ENCODE data around the gene RANBP9. TPM values are rescaled to one million over a fixed set of nuclear protein-coding genes. Genes with fewer than 3 reads are reported as not detected.

Gene RANBP9
- total RNA-seq, 4 donors from 2014 or later = 35.8 to 64.7 (median 50.4) TPM

DNA sequence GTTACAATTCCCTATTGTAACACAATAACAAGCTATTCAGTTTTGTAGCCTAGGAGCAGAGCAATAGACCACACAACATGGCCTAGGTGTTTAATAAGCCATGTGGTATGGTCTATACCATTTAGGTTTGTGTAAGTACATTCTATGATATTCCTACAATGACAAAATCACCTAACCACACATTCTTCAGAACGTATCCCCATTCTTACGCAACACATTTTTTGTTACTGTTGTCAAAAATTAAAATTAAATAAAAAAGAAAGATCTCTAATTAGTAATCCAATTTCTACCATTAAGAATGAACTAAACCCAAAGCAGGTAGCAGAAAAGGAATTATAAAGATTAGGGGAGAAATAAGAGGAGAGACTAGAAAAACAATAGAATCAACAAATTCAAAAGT, 44.0 kb downstream of the RANBP9 start:
- H3K27me3 ChIP-seq = no peaks in the 10 kb centered on the region
- peaks cover 34% of the 10 kb centered on the region for H3K4me1 ChIP-seq
- TF ChIP-seq POLR2AphosphoS5 (IDR thresholded peaks at IDR 0.05) = no peak
- H3K9me3 ChIP-seq = no peaks in the 10 kb centered on the region
- WGBS = 81% methylated on average over 2 of the region's 2 CpGs
- no peak overlapping the region for H3K27ac ChIP-seq
- DNase-seq (ENCODE audit: low spot score in 2 of 2) = no peak
- no peaks in the 10 kb centered on the region for H3K36me3 ChIP-seq
- no peak overlapping the region for H3K4me3 ChIP-seq

DNA sequence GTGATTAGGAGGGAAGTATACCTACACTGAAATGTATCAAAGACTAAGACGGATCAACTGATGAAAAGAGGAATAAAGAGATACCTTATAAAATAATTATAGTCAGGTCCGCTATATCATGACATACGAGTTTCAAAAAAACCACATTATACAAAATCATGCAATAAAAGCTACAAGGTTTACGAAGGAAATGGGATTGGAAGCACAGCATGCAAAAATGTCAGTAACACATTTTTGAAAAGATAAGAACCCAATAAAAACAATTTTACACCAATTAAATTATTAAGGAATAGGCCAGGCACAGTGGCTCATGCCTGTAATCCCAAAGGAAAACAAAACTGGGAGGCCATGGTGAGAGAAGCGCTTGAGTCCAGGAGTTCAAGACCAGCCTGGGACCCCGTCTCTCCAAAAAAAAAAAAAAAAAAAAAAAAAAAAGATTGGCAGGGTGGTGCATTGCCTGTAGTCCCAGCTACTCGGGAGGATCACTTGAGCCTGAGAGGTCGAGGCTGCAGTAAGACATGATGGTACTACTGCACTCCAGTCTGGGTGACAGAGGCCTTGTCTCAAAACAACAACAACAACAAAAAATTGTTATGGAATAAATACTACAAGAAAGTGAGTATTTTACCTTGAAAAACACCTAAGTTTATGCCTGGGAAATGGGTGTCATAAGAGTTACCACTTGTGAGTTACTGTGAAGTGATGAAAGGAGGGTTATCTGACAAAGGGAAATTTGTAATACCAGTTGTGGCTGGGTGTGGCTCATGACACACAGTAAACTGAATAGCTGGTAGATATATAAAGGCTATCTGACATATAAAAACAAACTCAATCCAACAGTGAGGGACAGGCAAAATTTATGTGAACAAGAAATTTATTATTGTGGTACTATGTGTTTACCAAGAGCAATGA, 45.2 kb downstream of the RANBP9 start:
- Histone ChIP-seq H3K36me3 (no peaks in the 10 kb centered on the region), H3K4me1 (peaks cover 42% of the 10 kb centered on the region), H3K27me3 (no peaks in the 10 kb centered on the region), H3K27ac (no peak overlapping the region), H3K9me3 (no peaks in the 10 kb centered on the region), H3K4me3 (no peak overlapping the region)
- 93% methylated on average over 8 of the region's 8 CpGs for WGBS
- DNase-seq (ENCODE audit: low spot score in 2 of 2) = no peak
- TF ChIP-seq, protein P1, sequence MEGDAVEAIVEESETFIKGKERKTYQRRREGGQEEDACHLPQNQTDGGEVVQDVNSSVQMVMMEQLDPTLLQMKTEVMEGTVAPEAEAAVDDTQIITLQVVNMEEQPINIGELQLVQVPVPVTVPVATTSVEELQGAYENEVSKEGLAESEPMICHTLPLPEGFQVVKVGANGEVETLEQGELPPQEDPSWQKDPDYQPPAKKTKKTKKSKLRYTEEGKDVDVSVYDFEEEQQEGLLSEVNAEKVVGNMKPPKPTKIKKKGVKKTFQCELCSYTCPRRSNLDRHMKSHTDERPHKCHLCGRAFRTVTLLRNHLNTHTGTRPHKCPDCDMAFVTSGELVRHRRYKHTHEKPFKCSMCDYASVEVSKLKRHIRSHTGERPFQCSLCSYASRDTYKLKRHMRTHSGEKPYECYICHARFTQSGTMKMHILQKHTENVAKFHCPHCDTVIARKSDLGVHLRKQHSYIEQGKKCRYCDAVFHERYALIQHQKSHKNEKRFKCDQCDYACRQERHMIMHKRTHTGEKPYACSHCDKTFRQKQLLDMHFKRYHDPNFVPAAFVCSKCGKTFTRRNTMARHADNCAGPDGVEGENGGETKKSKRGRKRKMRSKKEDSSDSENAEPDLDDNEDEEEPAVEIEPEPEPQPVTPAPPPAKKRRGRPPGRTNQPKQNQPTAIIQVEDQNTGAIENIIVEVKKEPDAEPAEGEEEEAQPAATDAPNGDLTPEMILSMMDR (IDR thresholded peaks at IDR 0.05) = no peak
- TF ChIP-seq EP300 (IDR thresholded peaks at IDR 0.05) (no peak), POLR2AphosphoS5 (IDR thresholded peaks at IDR 0.05) (no peak), POLR2A (IDR thresholded peaks at IDR 0.05) (no peak)

DNA sequence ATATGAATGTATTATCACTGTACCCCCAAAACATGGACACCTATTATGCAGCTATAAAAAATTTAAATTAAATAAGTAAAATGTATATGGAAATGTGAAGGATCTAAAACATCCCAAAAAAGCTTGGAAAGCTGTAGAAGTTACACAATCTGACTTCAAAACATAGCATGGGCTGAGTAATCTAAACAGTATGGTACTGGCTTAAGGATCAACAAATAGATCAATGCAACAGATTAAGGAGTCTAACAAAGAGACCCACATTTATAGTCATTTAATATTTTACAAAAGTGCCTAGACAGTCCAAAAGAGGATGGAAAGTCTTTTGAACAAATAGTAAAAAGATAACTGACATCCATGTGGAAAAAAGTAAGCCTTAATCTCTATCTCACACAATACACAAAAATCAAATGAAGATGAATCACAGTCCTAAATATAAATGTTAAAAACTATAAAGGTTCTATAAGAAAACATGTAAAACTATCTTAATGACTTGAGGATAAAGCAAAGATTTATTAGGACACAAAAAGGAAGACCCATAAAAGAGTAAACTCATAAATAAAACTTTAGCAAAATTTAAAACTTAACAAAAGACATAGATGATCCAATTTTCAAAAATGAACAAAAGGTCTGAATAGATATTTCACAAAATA, 46.8 kb downstream of the RANBP9 start:
- no peak overlapping the region for H3K4me3 ChIP-seq
- no peaks in the 10 kb centered on the region for H3K36me3 ChIP-seq
- TF ChIP-seq, protein P1 (IDR thresholded peaks at IDR 0.05) = no peak
- TF ChIP-seq POLR2AphosphoS5 (IDR thresholded peaks at IDR 0.05) (no peak), EP300 (IDR thresholded peaks at IDR 0.05) (no peak), POLR2A (IDR thresholded peaks at IDR 0.05) (no peak)
- H3K9me3 ChIP-seq = no peaks in the 10 kb centered on the region
- peaks cover 48% of the 10 kb centered on the region for H3K4me1 ChIP-seq
- no peaks in the 10 kb centered on the region for H3K27me3 ChIP-seq
- no peak overlapping the region for H3K27ac ChIP-seq
- DNase-seq (ENCODE audit: low spot score in 2 of 2) = no peak

DNA sequence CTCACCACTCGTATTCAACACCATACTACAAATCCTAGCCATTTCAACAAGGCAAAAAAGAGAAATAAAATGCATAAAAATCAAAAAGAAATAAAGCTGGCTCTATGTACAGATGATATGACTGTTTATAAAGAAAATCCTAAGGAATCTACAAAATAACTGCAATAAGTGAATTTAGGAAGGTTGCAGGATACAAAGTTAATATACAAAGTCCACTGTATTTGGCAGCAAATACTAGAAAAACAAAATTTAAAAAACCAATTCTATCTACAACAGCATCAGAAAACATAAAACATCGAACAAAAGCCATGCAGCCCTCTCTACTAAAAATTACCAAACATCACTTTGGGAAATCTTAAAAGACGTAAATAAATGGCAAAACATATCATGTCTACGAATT, 47.6 kb downstream of the RANBP9 start:
- peaks cover 48% of the 10 kb centered on the region for H3K4me1 ChIP-seq
- H3K27me3 ChIP-seq = no peaks in the 10 kb centered on the region
- H3K36me3 ChIP-seq = no peaks in the 10 kb centered on the region
- no peak overlapping the region for H3K4me3 ChIP-seq
- 91% methylated on average over 4 of the region's 4 CpGs for WGBS
- TF ChIP-seq POLR2A (IDR thresholded peaks at IDR 0.05) = no peak
- no peak for TF ChIP-seq EP300 (IDR thresholded peaks at IDR 0.05)
- TF ChIP-seq, protein P1 (IDR thresholded peaks at IDR 0.05) = no peak
- no peak for TF ChIP-seq POLR2AphosphoS5 (IDR thresholded peaks at IDR 0.05)
- no peak for DNase-seq (ENCODE audit: low spot score in 2 of 2)
- no peaks in the 10 kb centered on the region for H3K9me3 ChIP-seq
- no peak overlapping the region for H3K27ac ChIP-seq

DNA sequence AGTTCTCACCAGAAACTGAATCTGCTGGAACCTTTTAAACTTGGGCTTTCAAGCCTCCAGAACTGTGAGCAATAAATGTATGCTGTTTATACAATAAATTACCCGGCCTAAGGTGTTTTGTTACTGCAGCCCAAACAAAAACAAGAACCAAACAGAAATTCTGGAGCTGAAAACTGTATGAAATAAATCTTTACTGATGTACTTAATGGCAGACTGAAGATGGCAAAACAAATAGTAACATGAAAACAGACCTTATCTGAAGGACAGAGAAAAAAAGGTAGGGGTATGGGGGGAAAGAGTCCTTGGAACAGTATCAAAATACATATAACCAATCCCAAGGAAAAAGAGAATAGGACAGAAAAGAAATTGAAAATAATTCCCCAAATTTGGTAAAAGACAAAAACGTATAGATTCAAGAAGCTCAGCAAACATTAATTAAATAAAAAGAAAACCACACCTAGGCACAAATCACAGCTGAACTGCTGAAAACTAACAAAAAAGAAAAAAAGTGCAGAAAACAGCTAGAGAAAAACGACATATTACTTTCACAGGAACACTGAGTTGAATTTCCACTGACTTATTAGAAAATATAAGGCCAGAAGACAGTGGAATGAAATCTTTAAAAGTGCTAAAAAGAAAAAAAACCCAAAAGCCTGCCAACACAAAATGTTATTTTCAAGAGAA, 48.8 kb downstream of the RANBP9 start:
- DNase-seq (ENCODE audit: low spot score in 2 of 2) = no peak
- H3K9me3 ChIP-seq = no peaks in the 10 kb centered on the region
- no peak overlapping the region for H3K27ac ChIP-seq
- no peaks in the 10 kb centered on the region for H3K27me3 ChIP-seq
- H3K4me1 ChIP-seq = peaks cover 48% of the 10 kb centered on the region
- 78% methylated on average over 3 of the region's 3 CpGs for WGBS
- TF ChIP-seq, protein P1 (IDR thresholded peaks at IDR 0.05) = no peak
- TF ChIP-seq POLR2A (IDR thresholded peaks at IDR 0.05) (no peak), EP300 (IDR thresholded peaks at IDR 0.05) (no peak), POLR2AphosphoS5 (IDR thresholded peaks at IDR 0.05) (no peak)
- H3K4me3 ChIP-seq = no peak overlapping the region
- H3K36me3 ChIP-seq = no peaks in the 10 kb centered on the region
